Keratinocyte (primary cell): Measurements from ENCODE around the gene ZIC4. TPM values are rescaled to one million over a fixed set of nuclear protein-coding genes. Genes with fewer than 3 reads are reported as not detected.

ENCODE experiments used
- DNase-seq: peaks from one replicate; pipeline ENCODE4 v3.0.0-alpha.2; 2011; ENCODE audit warnings: low read depth, missing footprints, low spot score
- FAIRE-seq: peaks from 2 replicates; lab custom pipeline; 2011; peaks lifted over from hg19 to GRCh38; lab: Jason Lieb, UNC
- H2AFZ ChIP-seq: 2 replicates; pipeline ENCODE4 v1.6.0; 2012; ENCODE audit warnings: low read length, control low read depth, inconsistent platforms; ENCODE audit not compliant: control insufficient read depth
- H3K27ac ChIP-seq: 2 replicates; pipeline ENCODE4 v1.5.1; 2011; ENCODE audit warnings: low read length; ENCODE audit not compliant: control insufficient read depth, insufficient read depth
- H3K27me3 ChIP-seq: 3 replicates; pipeline ENCODE4 v1.6.0; 2011; ENCODE audit warnings: low read length; ENCODE audit not compliant: control insufficient read depth, insufficient read depth; ENCODE audit errors: extremely low read depth
- H3K36me3 ChIP-seq, 2 experiments: 2 replicates in 1 of 2; 3 replicates in 1 of 2; pipeline ENCODE4 v1.5.1; 2011; ENCODE audit warnings: low read length in 2 of 2, mild to moderate bottlenecking in 1 of 2; ENCODE audit not compliant: control insufficient read depth in 2 of 2, insufficient read depth in 2 of 2; ENCODE audit errors: extremely low read depth in 1 of 2
- H3K4me1 ChIP-seq: 3 replicates; pipeline ENCODE4 v1.5.1; 2011; ENCODE audit warnings: low read length; ENCODE audit not compliant: control insufficient read depth, insufficient read depth; ENCODE audit errors: extremely low read depth
- H3K4me2 ChIP-seq: 3 replicates; pipeline ENCODE4 v1.6.0; 2011; ENCODE audit warnings: low read depth, low read length; ENCODE audit not compliant: control insufficient read depth, insufficient read depth; ENCODE audit errors: extremely low read depth
- H3K4me3 ChIP-seq, 3 experiments: fragments of 200-600 bp in 1 of 3; sonication (generic) in 1 of 3; 2 replicates in 2 of 3; 3 replicates in 1 of 3; pipeline ENCODE4 v1.5.1; 2011 to 2016; ENCODE audit warnings: low read length in 3 of 3, mild to moderate bottlenecking in 3 of 3, control low read depth in 2 of 3, inconsistent platforms in 1 of 3, low read depth in 1 of 3, mixed read lengths in 1 of 3, mixed run types in 1 of 3, moderate library complexity in 1 of 3; ENCODE audit not compliant: control insufficient read depth in 2 of 3, insufficient read depth in 2 of 3; ENCODE audit errors: extremely low read depth in 1 of 3
- H3K79me2 ChIP-seq: 2 replicates; pipeline ENCODE4 v1.6.0; 2012; ENCODE audit warnings: low read length; ENCODE audit not compliant: control insufficient read depth, insufficient read depth
- H3K9ac ChIP-seq: 3 replicates; pipeline ENCODE4 v1.6.0; 2011; ENCODE audit warnings: low read length; ENCODE audit not compliant: control insufficient read depth, insufficient read depth; ENCODE audit errors: extremely low read depth
- H3K9me1 ChIP-seq: 3 replicates; pipeline ENCODE4 v1.6.0; 2011; ENCODE audit warnings: low read length; ENCODE audit not compliant: control insufficient read depth, insufficient read depth; ENCODE audit errors: extremely low read depth
- H3K9me3 ChIP-seq: 2 replicates; pipeline ENCODE4 v1.5.1; 2012; ENCODE audit warnings: low read depth, low read length; ENCODE audit not compliant: control insufficient read depth
- H4K20me1 ChIP-seq: 3 replicates; pipeline ENCODE4 v1.6.0; 2011; ENCODE audit warnings: low read length; ENCODE audit not compliant: control insufficient read depth, insufficient read depth; ENCODE audit errors: extremely low read depth
- CTCF ChIP-seq, 3 experiments: IDR thresholded peaks in 1 of 3; conservative IDR thresholded peaks in 1 of 3; optimal IDR thresholded peaks in 1 of 3; 2 replicates in 2 of 3; 3 replicates in 1 of 3; pipeline versions ENCODE3 to v1.5.1; 2011; ENCODE audit warnings: low read length in 3 of 3, mild to moderate bottlenecking in 3 of 3, moderate library complexity in 2 of 3, control low read depth in 1 of 3, inconsistent platforms in 1 of 3; ENCODE audit not compliant: insufficient read depth in 2 of 3; ENCODE audit errors: extremely low read depth in 1 of 3
- EZH2 ChIP-seq: IDR thresholded peaks from one replicate; pipeline ENCODE4 v1.6.1; 2012; ENCODE audit warnings: inconsistent platforms, mild to moderate bottlenecking, low read length, moderate library complexity
- dilution Hi-C: fragments of 300-500 bp; cut with MboI; formaldehyde crosslinking; loops from one replicate; pipeline ENCODE4 v1.7.0; 2020; ENCODE audit warnings: low sequenced_read_pairs; ENCODE audit not compliant: extremely low pct_ligation_motif_present
- polyA plus RNA-seq, 5 experiments: library from polyadenylated mRNA; depleted of rRNA in 3 of 5; stranded (reverse) in 3 of 5; stranded (forward) in 1 of 5; unstranded in 1 of 5; fragments of >200 nt; gene quantifications; 1 replicate in 1 of 5; 2 replicates in 3 of 5; 3 replicates in 1 of 5; pipeline versions ENCODE4 v1.2.1 to v1.2.3, GENCODE V29; 2011 to 2012; ENCODE audit warnings: missing spikeins in 2 of 5, low read depth in 1 of 5, low replicate concordance in 1 of 5

ZIC4 gene
- polyA plus RNA-seq, 1 donor (not counting 4 experiments of a cell fraction or from before 2014, with no cell fraction given): not detected

DNA sequence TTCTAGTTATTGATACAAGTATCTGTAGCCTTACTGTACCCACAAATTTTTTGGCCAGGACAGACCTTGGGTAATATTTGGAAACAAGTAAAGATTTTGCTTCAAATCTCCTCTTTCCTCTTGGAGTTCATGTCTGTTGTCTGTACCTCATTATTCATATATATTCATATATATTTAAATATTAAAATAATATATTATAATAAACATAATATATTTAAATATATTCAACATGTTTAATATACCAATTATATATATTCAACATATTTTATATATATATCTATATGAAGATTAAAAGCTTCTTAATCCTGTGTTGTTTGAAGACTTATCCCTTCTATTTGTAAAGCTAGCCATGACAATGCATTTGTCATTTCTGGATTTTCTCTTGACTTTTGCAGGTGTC, 40.9 kb upstream of the ZIC4 start:
- TF ChIP-seq EZH2: no peak
- no peak for TF ChIP-seq CTCF (optimal IDR thresholded peaks at IDR 0.05 in 1 of 3, IDR thresholded peaks at IDR 0.05 in 1 of 3, conservative IDR thresholded peaks at IDR 0.05 in 1 of 3; ENCODE audit: extremely low read depth in 1 of 3, insufficient read depth in 2 of 3, low read length in 3 of 3)
- no peaks in the 10 kb centered on the region for H4K20me1 ChIP-seq
- no peak for FAIRE-seq

GRCh38 chr3:147431751-147432150, 25.4 kb upstream of the ZIC4 start:
- no peak for TF ChIP-seq CTCF (optimal IDR thresholded peaks at IDR 0.05 in 1 of 3, IDR thresholded peaks at IDR 0.05 in 1 of 3, conservative IDR thresholded peaks at IDR 0.05 in 1 of 3; ENCODE audit: extremely low read depth in 1 of 3, insufficient read depth in 2 of 3, low read length in 3 of 3)
- TF ChIP-seq EZH2: no peak
- H3K4me2 ChIP-seq: no peak overlapping the region
- H4K20me1 ChIP-seq: no peaks in the 10 kb centered on the region
- no peaks in the 10 kb centered on the region for H3K9me1 ChIP-seq
- H3K79me2 ChIP-seq: no peaks in the 10 kb centered on the region
- no peak overlapping the region for H2AFZ ChIP-seq
- H3K9ac ChIP-seq: no peak overlapping the region
- no peak overlapping the region for H3K27ac ChIP-seq
- no peaks in the 10 kb centered on the region for H3K27me3 ChIP-seq
- DNase-seq: no peak
- H3K4me3 ChIP-seq: no peak overlapping the region
- no peaks in the 10 kb centered on the region for H3K9me3 ChIP-seq
- no peaks in the 10 kb centered on the region for H3K4me1 ChIP-seq
- dilution Hi-C loops: no loop called here
- no peak for FAIRE-seq
- no peaks in the 10 kb centered on the region for H3K36me3 ChIP-seq

More for the DNA sequence above, 40.9 kb upstream of the ZIC4 start:
- no peaks in the 10 kb centered on the region for H3K27me3 ChIP-seq
- no peak overlapping the region for H2AFZ ChIP-seq
- H3K79me2 ChIP-seq: no peaks in the 10 kb centered on the region
- H3K4me3 ChIP-seq: no peak overlapping the region
- H3K9me3 ChIP-seq: no peaks in the 10 kb centered on the region
- H3K9ac ChIP-seq: no peak overlapping the region
- dilution Hi-C loops: no loop called here
- no peak for DNase-seq
- H3K27ac ChIP-seq: no peak overlapping the region
- no peaks in the 10 kb centered on the region for H3K9me1 ChIP-seq
- H3K4me2 ChIP-seq: no peak overlapping the region
- H3K36me3 ChIP-seq: no peaks in the 10 kb centered on the region
- H3K4me1 ChIP-seq: no peaks in the 10 kb centered on the region
